Hindlimb muscle (tissue), 1 donor: ENCODE data around the gene HIVEP3. TPM values are rescaled to one million over a fixed set of nuclear protein-coding genes. Genes with fewer than 3 reads are reported as not detected.

Source experiments
- DNase-seq: peaks from one replicate; pipeline ENCODE4 v3.0.0-alpha.2; 2013
- polyA plus RNA-seq: library from polyadenylated mRNA; unstranded; fragments of 120-200 nt; gene quantifications from one replicate; pipeline ENCODE4 v1.2.1, GENCODE V29; 2013; ENCODE audit not compliant: insufficient read length

The HIVEP3 gene
- polyA plus RNA-seq, 1 donor, result 3.1 TPM

DNA sequence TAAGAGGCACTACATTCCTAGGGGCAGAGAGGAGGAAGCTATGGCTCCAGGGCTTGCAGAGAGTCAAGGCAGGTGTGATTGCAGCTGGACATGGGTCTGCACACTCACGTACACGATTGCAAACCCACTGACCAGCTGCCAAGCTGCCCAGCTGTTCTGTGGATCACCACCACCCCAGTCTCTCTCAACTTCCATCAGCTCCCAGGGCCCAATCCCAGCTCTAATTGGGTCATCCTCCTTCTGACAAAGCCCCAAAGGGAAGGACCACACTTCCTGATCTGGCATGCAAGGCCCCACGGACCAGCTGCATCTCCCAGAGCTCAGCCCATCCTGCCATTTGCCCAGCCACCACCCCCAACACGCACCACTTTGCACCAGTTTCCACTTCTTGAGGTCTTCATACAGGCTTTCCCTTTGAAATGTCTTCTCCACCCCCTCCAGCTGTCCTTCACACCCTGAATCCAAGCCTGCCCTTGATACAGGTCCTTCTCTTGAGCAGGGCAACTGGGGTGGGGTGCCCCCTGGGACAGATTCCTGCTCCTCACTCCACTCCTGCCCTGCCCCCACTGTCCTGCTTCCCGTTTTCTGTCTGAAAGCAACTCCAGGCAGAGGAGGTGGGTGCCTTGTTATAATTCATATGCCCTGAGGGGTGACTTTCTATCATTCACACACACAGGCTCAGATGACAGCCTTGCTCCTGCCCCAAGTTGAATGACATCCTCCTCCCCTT, 254.9 kb downstream of the HIVEP3 start:
- no peak for DNase-seq

DNA sequence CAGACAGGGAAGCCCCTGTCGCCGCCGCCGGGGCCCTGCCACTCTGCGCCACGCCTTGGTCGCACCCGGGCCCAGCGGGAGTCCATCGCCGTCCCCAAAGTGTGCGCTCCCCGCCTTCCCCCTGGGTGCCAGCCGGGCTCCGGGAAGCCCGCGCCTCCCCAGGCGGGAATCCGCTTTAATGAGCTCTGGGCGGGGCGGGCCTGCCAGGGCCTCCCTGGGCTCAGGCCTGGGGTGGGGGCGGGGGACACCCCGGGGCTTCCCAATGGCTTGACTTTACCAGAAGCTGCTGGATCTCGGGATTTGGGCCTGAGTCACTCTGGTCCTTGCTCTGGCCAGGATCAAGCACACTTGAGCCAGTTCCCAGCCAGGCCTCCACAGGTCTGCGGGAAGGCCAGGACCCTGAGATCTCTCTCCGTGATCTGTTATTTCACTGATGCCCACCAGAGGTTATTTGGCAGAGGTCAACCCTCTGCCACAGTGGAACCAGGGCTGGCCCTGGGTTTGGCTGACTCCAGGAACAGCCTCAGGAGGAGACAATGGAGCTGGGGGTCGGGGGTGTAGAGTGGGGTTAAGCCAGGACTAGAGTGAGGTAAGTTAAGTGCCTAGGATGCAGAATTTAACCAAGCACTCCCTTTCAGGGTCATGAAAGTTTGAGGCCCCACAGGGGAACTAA, 255.8 kb downstream of the HIVEP3 start:
- DNase-seq, result no peak

DNA sequence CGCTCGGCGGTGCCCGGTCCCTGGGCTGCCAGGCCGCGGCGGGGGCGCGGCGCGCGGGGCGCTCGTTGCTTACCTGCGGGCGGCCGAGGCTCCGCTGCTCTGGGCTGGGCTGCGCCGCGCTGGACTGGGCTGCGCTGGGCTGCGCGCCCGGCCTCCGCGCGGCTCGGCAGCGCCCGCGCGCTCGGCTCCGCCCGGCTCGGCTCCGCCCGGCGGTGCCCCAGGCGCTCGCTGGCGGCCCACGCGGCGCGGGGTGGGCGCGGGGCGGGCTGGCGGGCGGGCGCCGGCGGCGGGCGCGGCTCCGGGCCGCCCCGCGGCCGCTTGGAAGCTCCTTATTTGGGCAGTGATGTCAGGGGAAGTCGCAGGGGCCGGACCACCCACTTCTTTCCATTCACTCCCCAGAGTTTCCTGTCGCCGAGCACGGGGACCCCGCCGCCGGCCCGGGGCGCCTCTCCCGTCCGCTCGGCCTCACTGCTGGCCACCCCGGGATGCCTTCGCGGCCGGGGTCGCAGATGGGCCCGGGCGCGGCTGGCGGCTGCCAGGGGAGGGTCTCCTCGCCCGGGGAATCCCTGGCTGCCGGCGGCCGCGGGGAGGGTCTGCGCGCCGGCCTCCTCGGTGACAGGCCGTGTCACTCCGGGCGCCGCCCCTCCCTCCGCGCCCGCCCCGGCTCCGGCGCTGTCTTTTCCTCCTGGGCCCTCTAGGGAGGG, 256.5 kb downstream of the HIVEP3 start:
- peak; percentile 65 for DNase-seq

DNA sequence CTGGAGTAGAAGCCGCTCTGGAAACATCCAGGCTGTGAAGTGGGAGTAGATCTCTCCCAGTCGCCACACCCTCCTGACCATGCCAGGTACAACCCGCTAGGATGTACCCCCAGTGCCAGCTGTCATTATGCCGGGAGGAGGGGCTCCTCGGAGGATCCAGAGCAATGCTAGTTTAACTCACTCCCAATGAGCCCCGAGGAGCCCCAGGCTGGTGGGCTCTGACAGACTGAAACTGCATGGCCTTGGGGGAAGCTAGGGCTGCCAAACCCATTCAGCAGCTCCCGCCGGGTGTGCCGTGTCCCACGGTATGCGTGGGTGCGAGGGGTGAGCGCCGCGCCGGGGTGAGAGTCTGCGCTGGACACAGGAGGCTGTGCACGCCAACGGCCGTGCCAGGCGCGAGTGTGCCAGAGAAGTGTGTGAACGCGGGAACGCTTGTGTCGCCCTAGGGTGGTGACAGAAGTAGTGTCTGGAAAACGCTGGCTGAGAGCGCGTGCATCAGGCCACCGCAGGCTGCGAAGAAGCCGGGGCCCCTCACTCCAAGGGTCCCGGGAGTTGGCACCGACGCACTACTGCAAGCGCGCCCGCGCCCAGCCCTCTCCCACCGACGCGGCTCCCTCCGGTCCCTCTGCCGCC, 257.2 kb downstream of the HIVEP3 start:
- DNase-seq, result no peak

DNA sequence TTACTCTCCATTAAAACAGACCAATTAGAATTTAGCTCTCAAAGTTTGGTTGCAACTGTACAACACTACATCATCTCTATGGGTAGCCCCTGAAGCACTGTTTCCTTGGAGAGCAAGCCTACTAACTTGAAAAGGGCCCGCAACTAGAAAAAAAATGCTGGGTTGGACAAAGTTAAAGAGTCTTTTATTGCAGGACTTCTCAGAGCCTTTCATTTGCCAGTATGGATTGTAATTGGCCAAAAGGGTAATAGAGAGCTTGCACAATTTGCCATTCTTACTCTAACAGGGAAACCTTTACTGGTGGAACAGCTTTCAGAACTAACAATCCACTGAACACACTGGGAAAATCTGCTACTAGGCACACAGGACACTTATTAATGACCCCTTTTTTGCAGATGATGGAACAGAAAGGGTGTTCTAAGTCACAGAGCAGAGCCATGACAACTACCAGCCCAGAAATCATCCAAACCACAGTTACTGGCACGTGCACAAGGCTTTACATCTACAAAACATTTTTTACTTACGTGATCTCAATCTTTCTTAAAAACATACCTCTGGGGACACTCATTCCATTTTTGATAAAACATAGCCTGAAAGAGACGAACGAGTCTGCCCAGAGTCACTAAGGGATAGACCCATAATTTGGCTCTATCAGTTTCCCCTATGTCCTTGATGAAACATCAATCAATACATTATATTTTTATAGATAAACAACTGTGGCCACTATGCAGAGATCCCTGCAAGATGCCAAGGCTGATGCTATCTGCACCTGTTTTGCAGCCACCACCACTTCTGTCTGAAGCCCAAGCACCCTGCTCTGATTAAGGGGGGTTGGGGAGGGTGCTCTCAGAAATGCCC, 257.9 kb downstream of the HIVEP3 start:
- no peak for DNase-seq

DNA sequence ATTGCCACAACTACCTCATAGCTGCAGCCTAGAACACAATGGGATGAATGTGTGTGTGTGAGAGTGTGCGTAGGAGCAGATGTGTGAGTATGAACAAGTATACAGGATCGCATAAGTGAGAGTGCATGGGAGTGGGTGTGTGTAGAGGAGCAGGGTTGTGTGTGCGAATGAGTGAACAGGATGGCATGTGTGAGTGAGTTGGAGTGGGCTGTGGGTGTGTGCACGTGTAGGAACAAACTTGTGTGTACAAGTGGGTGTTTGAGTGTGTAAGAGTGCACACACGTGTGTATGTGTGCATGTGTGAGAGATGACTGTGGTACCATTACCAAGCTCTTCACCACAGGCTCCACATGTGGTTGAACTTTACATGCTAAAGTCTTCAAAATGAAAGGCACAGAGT, 258.8 kb downstream of the HIVEP3 start:
- no peak for DNase-seq

DNA sequence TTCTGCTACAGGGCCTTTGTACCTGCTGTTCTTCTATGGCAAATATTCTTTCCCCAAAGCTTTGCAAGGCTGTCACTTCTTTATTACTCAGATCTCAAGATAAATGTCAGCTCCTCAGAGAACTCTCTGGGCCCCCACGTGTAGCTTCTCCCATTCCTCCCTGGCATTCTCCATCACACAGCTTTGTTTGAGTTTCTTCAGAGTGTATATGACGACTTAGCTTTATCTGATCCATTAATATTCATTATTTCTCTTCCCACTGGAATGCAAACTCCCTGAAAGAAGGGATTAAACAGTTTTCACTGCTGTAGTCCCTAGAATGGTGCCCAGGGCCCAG, 259.6 kb downstream of the HIVEP3 start:
- DNase-seq, result no peak

DNA sequence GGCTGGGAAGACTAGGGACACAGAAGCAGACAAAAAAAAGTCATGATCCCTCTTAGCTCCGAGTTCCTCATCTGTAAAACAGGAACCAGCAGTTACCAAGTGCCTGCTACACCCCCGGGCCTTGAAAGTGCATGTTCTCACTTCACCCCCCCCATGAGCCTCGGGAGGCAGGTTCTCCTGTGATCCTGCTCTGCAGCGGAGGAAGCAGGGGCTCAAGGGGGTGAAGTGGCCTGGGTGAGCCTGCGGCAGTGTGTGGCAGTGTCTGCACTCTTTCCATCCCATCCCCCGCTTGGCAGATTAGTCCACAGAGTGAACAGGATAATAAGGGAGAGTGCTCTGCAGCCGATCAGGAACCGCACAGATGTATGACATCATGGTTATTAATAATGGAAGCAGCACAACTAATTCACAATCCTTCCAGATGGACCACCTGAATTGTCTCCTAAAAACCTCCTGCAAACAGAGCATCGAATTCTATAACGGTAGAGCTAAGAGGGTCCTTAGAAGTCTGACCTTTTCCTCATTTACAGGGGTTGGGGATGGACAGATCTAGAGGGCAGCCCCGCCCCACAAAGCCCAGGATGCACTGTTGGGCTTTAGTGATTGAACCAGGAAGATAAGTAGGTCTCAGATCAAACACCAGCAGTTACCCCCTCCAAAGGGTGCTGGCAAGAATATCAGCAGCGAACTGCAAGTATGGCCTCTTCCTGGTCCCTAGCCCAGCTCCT, 260.1 kb downstream of the HIVEP3 start:
- DNase-seq, result no peak

DNA sequence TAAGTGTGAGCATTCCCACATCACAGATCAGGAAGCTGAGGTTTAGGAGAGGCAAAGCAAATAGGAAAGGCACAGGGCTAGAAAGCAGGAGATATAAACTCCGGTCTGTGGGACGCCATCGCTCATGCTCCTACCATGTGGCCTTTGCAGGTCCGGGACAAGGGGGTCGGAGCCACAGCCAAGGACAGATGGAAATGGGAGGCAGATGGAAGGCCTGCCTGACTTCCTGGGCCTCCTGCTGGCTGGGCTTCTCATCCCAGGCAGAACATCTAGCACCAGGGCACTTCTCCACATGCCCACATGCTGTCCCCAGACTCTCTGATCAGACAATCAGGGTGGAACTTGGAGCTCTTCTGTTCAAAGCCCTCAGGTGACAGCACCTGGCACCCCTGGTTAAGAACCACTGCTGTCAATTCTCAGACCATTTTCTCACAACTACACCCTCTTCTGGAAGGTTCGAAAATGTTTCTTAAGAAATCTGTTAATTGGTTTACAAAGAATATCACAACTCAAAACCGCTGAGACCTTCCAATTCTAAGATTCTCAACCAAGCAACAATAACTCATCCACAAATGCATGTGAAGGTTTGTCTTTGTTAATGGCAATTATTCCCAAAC, 260.9 kb downstream of the HIVEP3 start:
- DNase-seq, result no peak

DNA sequence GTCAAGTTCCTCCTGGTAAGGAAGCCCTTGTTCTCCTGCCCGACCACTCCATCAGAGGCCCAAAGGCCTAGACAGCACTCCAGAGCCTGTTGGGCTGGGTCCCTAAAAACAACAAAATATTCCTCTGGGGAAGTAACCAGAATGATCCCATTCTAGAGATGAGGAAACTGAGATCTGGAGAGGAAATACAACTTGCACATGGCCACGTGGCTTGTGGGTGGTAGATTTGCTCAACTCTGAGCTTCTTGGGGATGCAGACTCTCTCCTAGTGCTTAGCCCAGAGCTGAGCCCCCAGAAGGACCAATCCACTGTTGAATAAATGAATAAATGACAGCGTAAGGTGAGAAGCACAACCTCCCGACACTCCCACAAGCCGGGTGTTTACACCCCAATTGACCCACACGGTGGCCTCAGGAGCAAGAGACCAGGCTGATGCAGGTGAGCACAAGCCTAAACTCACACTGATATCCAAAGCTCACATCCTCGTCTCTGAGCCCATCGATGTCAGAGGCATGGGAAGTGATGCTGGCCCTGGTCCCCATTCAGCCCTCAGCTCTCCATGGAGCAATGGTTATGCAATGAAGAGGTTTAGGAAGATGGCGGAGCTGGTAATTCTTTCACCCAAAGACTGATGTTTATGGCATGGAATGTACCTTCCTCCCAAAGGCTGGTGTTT, 261.8 kb downstream of the HIVEP3 start:
- DNase-seq, result no peak

DNA sequence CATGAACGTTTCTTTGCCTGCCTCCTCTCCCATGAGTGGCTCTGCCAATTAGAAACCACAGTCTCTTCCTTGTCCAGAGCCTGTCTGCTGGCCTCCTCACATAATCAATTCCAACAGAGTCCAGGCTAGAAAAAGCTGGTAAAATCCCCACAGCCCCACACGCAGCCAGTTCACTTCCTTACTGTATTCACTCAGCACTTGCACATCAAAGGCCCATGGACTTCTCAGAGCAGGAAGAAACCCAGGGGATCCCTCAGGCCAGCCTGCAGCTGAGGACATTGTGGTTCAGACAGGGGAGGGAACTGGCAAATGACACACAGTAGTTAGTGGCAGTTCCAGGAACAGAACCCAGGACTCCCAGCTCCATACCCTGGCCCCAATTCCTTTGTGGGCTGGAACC, 262.7 kb downstream of the HIVEP3 start:
- DNase-seq, result no peak

DNA sequence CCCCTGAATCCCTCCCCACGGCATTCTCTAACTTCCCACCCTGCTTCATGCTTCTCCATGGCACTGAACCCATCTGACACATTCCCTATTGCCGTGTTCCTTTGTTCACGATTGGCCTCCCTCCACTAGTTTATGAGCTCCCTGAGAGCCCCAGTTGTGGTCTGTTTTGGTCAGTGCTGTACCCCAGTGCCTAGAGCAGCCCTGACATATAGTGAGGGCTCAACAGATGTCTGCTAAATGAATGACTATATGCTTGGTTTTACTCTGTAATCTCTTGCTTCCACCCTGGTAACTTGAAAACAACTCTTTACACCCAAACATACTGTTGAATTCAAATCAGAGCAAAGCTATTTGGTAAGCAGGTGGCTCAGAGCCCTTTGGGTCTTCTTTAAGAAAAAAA, 263.1 kb downstream of the HIVEP3 start:
- DNase-seq, result no peak

DNA sequence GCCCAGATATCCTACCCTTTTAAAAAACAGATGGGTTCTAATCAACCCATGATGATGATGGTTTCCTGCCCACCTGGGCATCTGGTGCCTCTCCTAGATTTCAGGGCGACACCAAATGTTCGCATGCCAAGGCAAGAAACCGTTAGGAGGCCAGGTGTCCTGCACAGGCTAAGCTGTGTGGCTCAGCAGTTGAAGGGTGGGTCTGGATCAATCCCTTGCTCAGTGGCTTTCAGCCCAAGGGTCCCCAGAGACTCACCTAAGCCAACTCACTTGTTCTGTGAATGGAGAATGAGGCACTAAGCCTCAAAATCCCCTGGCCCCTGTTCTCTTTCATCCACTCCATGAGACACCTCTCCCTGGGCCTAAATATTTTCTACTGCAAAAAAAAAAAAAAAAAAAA, 265.1 kb downstream of the HIVEP3 start:
- no peak for DNase-seq

DNA sequence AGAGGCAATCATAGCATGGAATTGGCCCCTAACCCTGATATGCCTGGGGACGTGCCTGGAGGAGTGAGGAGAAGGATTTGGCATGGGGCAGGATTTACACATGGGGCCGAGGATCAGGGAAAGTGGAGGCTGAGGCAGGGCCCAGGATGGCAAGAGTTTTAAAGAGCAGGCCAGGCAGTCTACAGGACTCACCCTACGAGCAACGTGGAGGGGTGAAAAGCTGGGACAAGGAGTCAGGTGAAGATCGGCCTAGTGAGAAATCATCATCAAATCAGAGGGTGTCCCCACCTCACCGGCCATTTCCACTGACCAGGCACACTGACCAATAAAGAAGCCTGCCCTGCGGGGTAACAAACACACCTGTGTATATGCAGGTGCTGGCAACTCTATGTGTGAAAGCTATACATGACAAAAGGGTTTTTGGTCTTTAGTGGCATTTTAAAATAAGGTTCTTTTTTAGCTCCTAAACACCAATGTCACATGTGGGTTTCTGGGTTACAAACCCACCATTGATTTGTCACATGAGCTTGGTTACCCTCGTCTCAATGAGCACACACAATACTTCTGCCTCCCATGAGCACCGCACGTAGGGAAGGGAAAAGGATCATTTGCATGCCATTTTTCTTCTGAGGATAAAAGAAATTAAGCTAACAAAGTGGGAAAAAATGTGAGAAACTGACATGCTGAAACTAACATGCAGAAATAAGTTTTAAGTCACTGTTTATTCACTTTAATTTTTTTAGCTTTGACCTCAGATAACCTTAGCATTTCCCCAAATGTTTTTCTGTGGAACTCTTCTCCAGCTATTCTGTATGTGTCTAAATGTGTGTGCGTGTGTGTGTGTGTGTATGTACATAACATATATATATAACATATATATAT, 266.1 kb downstream of the HIVEP3 start:
- no peak for DNase-seq

DNA sequence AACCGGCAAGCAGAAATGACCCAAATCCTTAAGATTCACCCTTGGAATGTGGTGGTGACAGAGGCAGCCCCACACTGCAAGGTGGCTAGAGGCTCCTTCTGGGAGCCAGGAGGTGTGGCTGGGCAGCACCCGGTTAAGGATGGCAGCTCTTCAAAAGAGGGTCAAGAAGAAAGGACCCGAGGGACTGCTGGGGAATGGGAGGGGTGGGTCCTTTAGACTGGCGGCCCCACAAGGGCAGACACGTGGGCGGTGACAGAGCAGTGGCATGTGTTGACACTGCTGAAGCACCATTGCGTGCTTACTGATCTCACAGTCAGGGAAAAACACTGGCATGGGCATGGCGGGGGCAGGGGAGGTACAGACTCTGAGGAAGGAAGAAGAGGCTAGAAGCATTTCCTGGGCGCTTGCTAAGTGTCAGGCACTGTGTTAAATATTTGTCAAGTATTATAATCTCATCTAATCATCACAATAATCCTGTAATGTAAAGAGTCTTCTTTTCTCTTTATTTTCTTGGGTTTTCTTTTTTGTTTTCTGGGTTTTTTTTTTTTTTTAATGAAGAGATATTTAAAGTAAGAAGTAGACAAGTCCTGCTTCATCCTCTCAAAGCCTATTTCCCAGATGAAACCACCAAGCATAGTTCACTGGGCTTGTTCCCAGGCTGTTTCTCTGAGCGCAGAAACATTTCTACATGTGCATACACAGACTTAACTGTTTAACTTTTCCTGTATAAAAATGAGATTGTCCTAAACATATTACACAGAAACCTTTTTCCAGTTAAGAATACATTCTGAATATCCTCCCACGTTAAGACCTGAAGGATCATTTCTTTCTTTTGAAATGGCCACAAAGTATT, 268.5 kb downstream of the HIVEP3 start:
- no peak for DNase-seq

DNA sequence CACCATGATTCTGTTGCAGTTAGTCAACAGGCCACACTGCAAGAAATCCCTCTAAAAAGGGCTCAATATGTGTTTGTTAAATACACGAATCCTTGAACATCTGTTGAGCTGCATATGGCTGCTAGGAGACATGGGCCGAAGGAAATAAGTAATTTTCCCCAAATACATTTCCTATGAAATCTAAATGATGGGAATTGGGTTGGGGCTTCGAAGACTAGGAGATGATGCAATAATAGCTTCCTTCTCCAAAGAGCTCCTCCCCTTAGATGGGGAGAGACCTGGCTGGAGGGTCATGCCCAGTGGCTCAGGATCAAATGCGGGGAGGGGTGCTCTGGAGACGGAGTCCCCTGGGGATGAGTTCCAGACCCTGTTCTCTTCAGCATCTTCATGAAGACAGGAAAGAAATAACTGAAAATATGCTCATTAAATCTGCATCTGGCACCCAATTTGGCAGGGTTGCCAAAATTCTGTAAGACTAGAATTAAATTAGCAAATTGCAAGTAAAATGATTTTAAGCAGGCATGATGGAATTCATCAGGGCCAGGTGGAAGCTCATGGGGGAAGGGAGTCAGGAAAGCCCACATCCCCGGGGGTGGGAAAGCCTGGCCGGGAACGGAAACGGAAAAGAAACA, 269.2 kb downstream of the HIVEP3 start:
- no peak for DNase-seq

DNA sequence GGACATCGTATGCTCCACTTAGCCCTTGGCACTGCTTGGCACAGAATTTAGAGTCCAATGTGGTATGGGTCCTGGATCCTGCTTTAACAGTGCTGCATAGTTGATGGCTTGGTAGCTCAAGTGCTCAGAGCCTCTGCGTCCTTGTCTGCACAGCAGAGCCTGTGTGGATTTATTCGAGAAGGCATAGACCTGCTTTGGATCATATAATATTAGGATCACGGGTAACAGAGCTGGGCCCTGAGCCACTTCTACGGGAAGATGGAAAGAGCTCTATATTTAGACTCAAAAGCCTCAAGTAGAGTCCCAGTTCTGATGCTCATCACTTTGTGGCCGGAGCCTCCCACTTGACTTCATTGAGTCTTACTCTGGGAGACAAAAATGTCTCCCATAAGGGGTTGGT, 269.9 kb downstream of the HIVEP3 start:
- no peak for DNase-seq

DNA sequence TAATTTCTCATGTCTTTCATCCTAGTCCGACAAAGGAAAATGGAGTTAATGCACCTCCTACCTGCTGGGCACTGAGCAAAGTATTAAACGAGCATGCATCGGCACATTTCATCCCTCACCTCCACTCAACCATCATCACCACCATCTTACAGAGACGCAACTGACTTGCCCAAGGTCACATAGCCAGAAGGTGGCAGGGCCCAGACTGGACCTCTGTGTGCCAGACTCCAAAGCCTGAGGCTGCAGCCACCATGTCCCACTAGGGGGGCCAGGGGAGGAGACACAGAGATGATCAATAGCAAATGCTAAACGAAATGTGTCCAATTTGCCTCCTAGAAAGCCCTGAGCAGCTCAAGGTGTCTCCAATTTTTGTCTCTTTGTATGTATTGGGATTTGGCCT, 270.5 kb downstream of the HIVEP3 start:
- no peak for DNase-seq
